ENCODE results near the gene C16orf74.

Gene C16orf74

GRCh38 chr16:85752511-85753420 lies 1.9 kb upstream of the C16orf74 start:
- peaks cover 0 to 7% (median 0%) of the 10 kb centered on the region in 5 donors for H3K27me3 ChIP-seq (ENCODE audit: control insufficient read depth in 5 of 5, insufficient read depth in 4 of 5, low read length in 5 of 5)
- no peaks in the 10 kb centered on the region for H3K36me3 ChIP-seq (ENCODE audit: control insufficient read depth in 5 of 5, insufficient read depth in 5 of 5, low read length in 5 of 5)
- no peak overlapping the region for H3K4me3 ChIP-seq (ENCODE audit: low read depth in 1 of 5, low read length in 5 of 5)
- no peak overlapping the region for H3K27ac ChIP-seq (ENCODE audit: low read depth, low read length)
- no peaks in the 10 kb centered on the region for H3K9me3 ChIP-seq (ENCODE audit: control insufficient read depth in 5 of 5, low read length in 5 of 5)
- H3K4me1 ChIP-seq (ENCODE audit: control insufficient read depth in 5 of 5, insufficient read depth in 5 of 5, low read length in 5 of 5) = peaks cover 1 to 33% (median 23%) of the 10 kb centered on the region in 5 donors
- no peak overlapping the region for H3K9ac ChIP-seq (ENCODE audit: low read length in 5 of 5)

GRCh38 chr16:85751698-85752501 lies 1.0 kb upstream of the C16orf74 start:
- Histone ChIP-seq H3K27me3 (ENCODE audit: control insufficient read depth in 5 of 5, insufficient read depth in 4 of 5, low read length in 5 of 5) (peaks cover 0 to 7% (median 0%) of the 10 kb centered on the region in 5 donors), H3K9ac (ENCODE audit: low read length in 5 of 5) (no peak overlapping the region), H3K4me3 (ENCODE audit: low read depth in 1 of 5, low read length in 5 of 5) (no peak overlapping the region), H3K27ac (ENCODE audit: low read depth, low read length) (no peak overlapping the region), H3K9me3 (ENCODE audit: control insufficient read depth in 5 of 5, low read length in 5 of 5) (no peaks in the 10 kb centered on the region), H3K36me3 (ENCODE audit: control insufficient read depth in 5 of 5, insufficient read depth in 5 of 5, low read length in 5 of 5) (no peaks in the 10 kb centered on the region), H3K4me1 (ENCODE audit: control insufficient read depth in 5 of 5, insufficient read depth in 5 of 5, low read length in 5 of 5) (peaks cover 1 to 33% (median 23%) of the 10 kb centered on the region in 5 donors)

- peaks cover 1 to 33% (median 27%) of the 10 kb centered on the region in 5 donors for H3K4me1 ChIP-seq (ENCODE audit: control insufficient read depth in 5 of 5, insufficient read depth in 5 of 5, low read length in 5 of 5)
- no peaks in the 10 kb centered on the region for H3K36me3 ChIP-seq (ENCODE audit: control insufficient read depth in 5 of 5, insufficient read depth in 5 of 5, low read length in 5 of 5)
- H3K9me3 ChIP-seq (ENCODE audit: control insufficient read depth in 5 of 5, low read length in 5 of 5) = no peaks in the 10 kb centered on the region
- H3K27ac ChIP-seq (ENCODE audit: low read depth, low read length) = no peak overlapping the region
- peak overlapping the region; percentile 53 to 73 (median 60) for H3K4me3 ChIP-seq (ENCODE audit: low read depth in 1 of 5, low read length in 5 of 5)
- H3K27me3 ChIP-seq (ENCODE audit: control insufficient read depth in 5 of 5, insufficient read depth in 4 of 5, low read length in 5 of 5) = peaks cover 0 to 7% (median 0%) of the 10 kb centered on the region in 5 donors
- peak overlapping the region in 2 of 5 donors; percentile 30 to 56 for H3K9ac ChIP-seq (ENCODE audit: low read length in 5 of 5)
Measured at GRCh38 chr16:85750146-85750826, 610 bp downstream of the C16orf74 start.

GRCh38 chr16:85749771-85750145 lies 1.1 kb downstream of the C16orf74 start:
- peak overlapping the region in 2 of 5 donors; percentile 30 to 56 for H3K9ac ChIP-seq (ENCODE audit: low read length in 5 of 5)
- peaks cover 0 to 7% (median 0%) of the 10 kb centered on the region in 5 donors for H3K27me3 ChIP-seq (ENCODE audit: control insufficient read depth in 5 of 5, insufficient read depth in 4 of 5, low read length in 5 of 5)
- H3K36me3 ChIP-seq (ENCODE audit: control insufficient read depth in 5 of 5, insufficient read depth in 5 of 5, low read length in 5 of 5) = no peaks in the 10 kb centered on the region
- no peak overlapping the region for H3K27ac ChIP-seq (ENCODE audit: low read depth, low read length)
- no peaks in the 10 kb centered on the region for H3K9me3 ChIP-seq (ENCODE audit: control insufficient read depth in 5 of 5, low read length in 5 of 5)
- H3K4me3 ChIP-seq (ENCODE audit: low read depth in 1 of 5, low read length in 5 of 5) = peak overlapping the region; percentile 53 to 73 (median 60)
- peaks cover 1 to 33% (median 27%) of the 10 kb centered on the region in 5 donors for H3K4me1 ChIP-seq (ENCODE audit: control insufficient read depth in 5 of 5, insufficient read depth in 5 of 5, low read length in 5 of 5)

- Histone ChIP-seq H3K27ac (ENCODE audit: low read depth, low read length) (no peak overlapping the region), H3K9ac (ENCODE audit: low read length in 5 of 5) (no peak overlapping the region), H3K4me3 (ENCODE audit: low read depth in 1 of 5, low read length in 5 of 5) (no peak overlapping the region)
Measured at GRCh38 chr16:85746460-85747215, 4.3 kb downstream of the C16orf74 start.

GRCh38 chr16:85738923-85739715 lies 11.8 kb downstream of the C16orf74 start:
- Histone ChIP-seq H3K9me3 (ENCODE audit: control insufficient read depth in 5 of 5, low read length in 5 of 5) (no peaks in the 10 kb centered on the region), H3K9ac (ENCODE audit: low read length in 5 of 5) (no peak overlapping the region), H3K4me1 (ENCODE audit: control insufficient read depth in 5 of 5, insufficient read depth in 5 of 5, low read length in 5 of 5) (peaks cover 0 to 6% (median 0%) of the 10 kb centered on the region in 5 donors), H3K36me3 (ENCODE audit: control insufficient read depth in 5 of 5, insufficient read depth in 5 of 5, low read length in 5 of 5) (no peaks in the 10 kb centered on the region), H3K27ac (ENCODE audit: low read depth, low read length) (no peak overlapping the region), H3K4me3 (ENCODE audit: low read depth in 1 of 5, low read length in 5 of 5) (no peak overlapping the region), H3K27me3 (ENCODE audit: control insufficient read depth in 5 of 5, insufficient read depth in 4 of 5, low read length in 5 of 5) (no peaks in the 10 kb centered on the region)

More at GRCh38 chr16:85746460-85747215, 4.3 kb downstream of the C16orf74 start:
- Histone ChIP-seq H3K36me3 (ENCODE audit: control insufficient read depth in 5 of 5, insufficient read depth in 5 of 5, low read length in 5 of 5) (no peaks in the 10 kb centered on the region), H3K27me3 (ENCODE audit: control insufficient read depth in 5 of 5, insufficient read depth in 4 of 5, low read length in 5 of 5) (peaks cover 0 to 4% (median 0%) of the 10 kb centered on the region in 5 donors), H3K4me1 (ENCODE audit: control insufficient read depth in 5 of 5, insufficient read depth in 5 of 5, low read length in 5 of 5) (peaks cover 1 to 22% (median 16%) of the 10 kb centered on the region in 5 donors), H3K9me3 (ENCODE audit: control insufficient read depth in 5 of 5, low read length in 5 of 5) (no peaks in the 10 kb centered on the region)

- peaks cover 0 to 17% (median 5%) of the 10 kb centered on the region in 5 donors for H3K4me1 ChIP-seq (ENCODE audit: control insufficient read depth in 5 of 5, insufficient read depth in 5 of 5, low read length in 5 of 5)
- H3K4me3 ChIP-seq (ENCODE audit: low read depth in 1 of 5, low read length in 5 of 5) = no peak overlapping the region
- no peak overlapping the region for H3K9ac ChIP-seq (ENCODE audit: low read length in 5 of 5)
- no peak overlapping the region for H3K27ac ChIP-seq (ENCODE audit: low read depth, low read length)
- no peaks in the 10 kb centered on the region for H3K9me3 ChIP-seq (ENCODE audit: control insufficient read depth in 5 of 5, low read length in 5 of 5)
- no peaks in the 10 kb centered on the region for H3K27me3 ChIP-seq (ENCODE audit: control insufficient read depth in 5 of 5, insufficient read depth in 4 of 5, low read length in 5 of 5)
- no peaks in the 10 kb centered on the region for H3K36me3 ChIP-seq (ENCODE audit: control insufficient read depth in 5 of 5, insufficient read depth in 5 of 5, low read length in 5 of 5)
Measured at GRCh38 chr16:85736921-85737320, 14.0 kb downstream of the C16orf74 start.

- H3K4me1 ChIP-seq (ENCODE audit: control insufficient read depth in 5 of 5, insufficient read depth in 5 of 5, low read length in 5 of 5) = peaks cover 0 to 12% (median 5%) of the 10 kb centered on the region in 5 donors
- H3K9me3 ChIP-seq (ENCODE audit: control insufficient read depth in 5 of 5, low read length in 5 of 5) = no peaks in the 10 kb centered on the region
- H3K36me3 ChIP-seq (ENCODE audit: control insufficient read depth in 5 of 5, insufficient read depth in 5 of 5, low read length in 5 of 5) = no peaks in the 10 kb centered on the region
- H3K9ac ChIP-seq (ENCODE audit: low read length in 5 of 5) = no peak overlapping the region
- H3K27ac ChIP-seq (ENCODE audit: low read depth, low read length) = no peak overlapping the region
- H3K27me3 ChIP-seq (ENCODE audit: control insufficient read depth in 5 of 5, insufficient read depth in 4 of 5, low read length in 5 of 5) = no peaks in the 10 kb centered on the region
- H3K4me3 ChIP-seq (ENCODE audit: low read depth in 1 of 5, low read length in 5 of 5) = no peak overlapping the region
Measured at GRCh38 chr16:85735946-85736345, 14.9 kb downstream of the C16orf74 start.
